Calu3 (cell line): Measurements from ENCODE around the gene SLC4A4. TPM values are rescaled to one million over a fixed set of nuclear protein-coding genes. Genes with fewer than 3 reads are reported as not detected.

Source experiments
- BruUV-seq: library from RNA; stranded (reverse); fragments of 400-500 nt; replicated peaks from 2 replicates; lab custom pipeline; 2021; lab: Mats Ljungman, UMichigan
- CTCF ChIA-PET: fragments of 300-600 bp; sonication (Branson Sonifier 250); formaldehyde crosslinking; loops from one replicate; lab custom pipeline; 2022; ENCODE audit warnings: antibody characterized with exemption; lab: Charles Lee
- DNase-seq: peaks from one replicate; pipeline ENCODE4 v3.0.0; 2022
- H3K27ac Mint-ChIP-seq: one replicate; pipeline ENCODE4 v1.8.0; 2022; ENCODE audit warnings: mixed read lengths; ENCODE audit not compliant: unreplicated experiment
- H3K27me3 Mint-ChIP-seq: one replicate; pipeline ENCODE4 v1.8.0; 2022; ENCODE audit warnings: mixed read lengths; ENCODE audit not compliant: unreplicated experiment
- H3K36me3 Mint-ChIP-seq: one replicate; pipeline ENCODE4 v1.8.0; 2022; ENCODE audit warnings: mild to moderate bottlenecking, moderate library complexity, mixed read lengths; ENCODE audit not compliant: insufficient read depth, unreplicated experiment
- H3K4me1 Mint-ChIP-seq: one replicate; pipeline ENCODE4 v1.8.0; 2022; ENCODE audit warnings: mild to moderate bottlenecking, low read depth, mixed read lengths; ENCODE audit not compliant: unreplicated experiment
- H3K4me3 Mint-ChIP-seq: one replicate; pipeline ENCODE4 v1.8.0; 2022; ENCODE audit warnings: mild to moderate bottlenecking, low read depth, moderate library complexity, mixed read lengths; ENCODE audit not compliant: unreplicated experiment
- H3K9me3 Mint-ChIP-seq: one replicate; pipeline ENCODE4 v1.8.0; 2022; ENCODE audit warnings: low read depth, mixed read lengths; ENCODE audit not compliant: unreplicated experiment
- CTCF ChIP-seq: fragments of 200-600 bp; IDR thresholded peaks from one replicate; pipeline ENCODE4 v1.8.0; 2022; ENCODE audit warnings: antibody characterized with exemption; ENCODE audit not compliant: unreplicated experiment
- intact Hi-C: fragments of 100-400 bp; cut with micrococcal nuclease; formaldehyde crosslinking; loops from one replicate; pipeline ENCODE4 v1.10.0; 2022; ENCODE audit not compliant: unreplicated experiment
- total RNA-seq: library from RNA; stranded (reverse); gene quantifications from 2 replicates; pipeline ENCODE4 v1.2.3, GENCODE V29; 2022

The SLC4A4 gene
- total RNA-seq, 1 experiment from 2014 or later: 14.6 TPM

- no peaks in the 10 kb centered on the region for H3K36me3 Mint-ChIP-seq
- intact Hi-C loops: no loop called here
- H3K4me1 Mint-ChIP-seq: no peaks in the 10 kb centered on the region
- H3K9me3 Mint-ChIP-seq: no peaks in the 10 kb centered on the region
- TF ChIP-seq CTCF: no peak
- no peak overlapping the region for H3K27ac Mint-ChIP-seq
- no TSS peak for BruUV-seq
- CTCF ChIA-PET: no interaction called here
- H3K27me3 Mint-ChIP-seq: no peaks in the 10 kb centered on the region
- DNase-seq: no peak
- no peak overlapping the region for H3K4me3 Mint-ChIP-seq
Measured at GRCh38 chr4:71532407-71532806, 193.6 kb downstream of the SLC4A4 start.

- CTCF ChIA-PET: no interaction called here
- BruUV-seq: no TSS peak
- H3K9me3 Mint-ChIP-seq: no peaks in the 10 kb centered on the region
Measured at GRCh38 chr4:71533121-71533520, 194.3 kb downstream of the SLC4A4 start.

GRCh38 chr4:71537551-71538065 lies 198.8 kb downstream of the SLC4A4 start:
- TF ChIP-seq CTCF: no peak
- Mint-ChIP-seq H3K9me3 (no peaks in the 10 kb centered on the region), H3K4me3 (no peak overlapping the region), H3K36me3 (no peaks in the 10 kb centered on the region), H3K4me1 (peaks cover 19% of the 10 kb centered on the region), H3K27me3 (no peaks in the 10 kb centered on the region), H3K27ac (no peak overlapping the region)
- CTCF ChIA-PET: no interaction called here
- no peak for DNase-seq
- intact Hi-C loops: no loop called here
- BruUV-seq: no TSS peak

More at GRCh38 chr4:71533121-71533520, 194.3 kb downstream of the SLC4A4 start:
- no peaks in the 10 kb centered on the region for H3K27me3 Mint-ChIP-seq
- intact Hi-C loops: no loop called here
- no peaks in the 10 kb centered on the region for H3K36me3 Mint-ChIP-seq
- H3K4me1 Mint-ChIP-seq: no peaks in the 10 kb centered on the region
- no peak for DNase-seq
- H3K4me3 Mint-ChIP-seq: no peak overlapping the region
- H3K27ac Mint-ChIP-seq: no peak overlapping the region
- no peak for TF ChIP-seq CTCF

DNA sequence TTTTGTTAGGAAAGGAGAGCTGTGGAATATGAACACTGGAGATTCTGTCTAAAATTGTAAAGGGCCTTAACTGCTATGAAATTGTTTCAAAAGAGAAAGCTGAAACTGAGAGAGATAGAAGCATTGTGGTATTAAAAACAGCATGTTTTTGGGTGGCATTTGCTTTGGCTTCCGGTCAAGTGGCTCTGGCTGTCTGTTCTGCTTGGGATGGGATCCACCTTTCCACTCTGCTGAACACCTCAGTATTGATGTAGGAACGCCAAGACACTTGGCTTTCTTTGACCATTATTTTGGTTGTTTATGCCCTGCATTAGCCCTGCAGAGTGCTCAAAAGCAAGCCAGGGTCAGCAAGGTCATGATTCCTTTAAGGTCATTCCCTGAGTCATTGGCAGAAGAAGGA lies 199.7 kb downstream of the SLC4A4 start:
- Mint-ChIP-seq H3K36me3 (no peaks in the 10 kb centered on the region), H3K27me3 (no peaks in the 10 kb centered on the region), H3K4me1 (peaks cover 19% of the 10 kb centered on the region), H3K27ac (no peak overlapping the region), H3K9me3 (no peaks in the 10 kb centered on the region), H3K4me3 (no peak overlapping the region)
- no TSS peak for BruUV-seq
- intact Hi-C loops: no loop called here
- DNase-seq: no peak
- CTCF ChIA-PET: no interaction called here
- TF ChIP-seq CTCF: no peak
